GM12892 (cell line): ENCODE results near the gene ATP8B1.
"Not testable (repeated sequence)": the region's sequence is repeated elsewhere in the genome, so short reads cannot be mapped to it uniquely, and the experiment has no call there.

ENCODE experiments used
- DNase-seq: peaks from one replicate; pipeline ENCODE4 v3.0.0; 2011; ENCODE audit not compliant: insufficient read length
- FAIRE-seq: peaks from 2 replicates; lab custom pipeline; 2011; peaks lifted over from hg19 to GRCh38; lab: Jason Lieb, UNC
- POLR2A ChIP-seq: IDR thresholded peaks from 2 replicates; pipeline ENCODE4 v1.6.1; 2011; ENCODE audit warnings: low read depth, low read length, control low read depth
- POLR2AphosphoS5 ChIP-seq: IDR thresholded peaks from 2 replicates; pipeline ENCODE4 v1.6.1; 2011; ENCODE audit warnings: low read depth, low read length, control low read depth
- TAF1 ChIP-seq: IDR thresholded peaks from 2 replicates; pipeline ENCODE4 v1.6.1; 2011; ENCODE audit warnings: low read depth, mild to moderate bottlenecking, control low read depth, low read length, borderline replicate concordance

Gene ATP8B1

DNA sequence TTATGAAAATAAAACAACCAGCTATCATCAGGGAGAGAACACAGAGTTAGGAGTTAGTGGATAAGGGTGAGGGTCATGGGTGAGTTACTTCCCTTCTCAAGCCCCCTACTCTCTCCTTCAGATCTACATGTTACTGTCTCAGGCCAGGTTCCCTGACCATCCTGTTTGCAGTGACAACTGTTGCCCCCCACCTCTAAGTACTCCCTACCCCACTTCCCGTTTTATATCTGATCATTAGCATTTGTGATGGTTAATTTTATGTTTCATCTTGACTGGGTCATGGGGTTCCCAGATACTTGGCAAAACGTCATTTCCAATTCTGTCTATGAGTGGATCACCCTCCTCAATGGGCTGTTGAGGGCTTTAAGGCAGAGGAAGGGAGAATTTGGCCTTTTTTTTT lies 32.8 kb upstream of the ATP8B1 start:
- DNase-seq (no peak), FAIRE-seq (no peak)
- no peak for TF ChIP-seq POLR2A
- TF ChIP-seq POLR2AphosphoS5 = no peak
- TF ChIP-seq TAF1 = no peak

DNA sequence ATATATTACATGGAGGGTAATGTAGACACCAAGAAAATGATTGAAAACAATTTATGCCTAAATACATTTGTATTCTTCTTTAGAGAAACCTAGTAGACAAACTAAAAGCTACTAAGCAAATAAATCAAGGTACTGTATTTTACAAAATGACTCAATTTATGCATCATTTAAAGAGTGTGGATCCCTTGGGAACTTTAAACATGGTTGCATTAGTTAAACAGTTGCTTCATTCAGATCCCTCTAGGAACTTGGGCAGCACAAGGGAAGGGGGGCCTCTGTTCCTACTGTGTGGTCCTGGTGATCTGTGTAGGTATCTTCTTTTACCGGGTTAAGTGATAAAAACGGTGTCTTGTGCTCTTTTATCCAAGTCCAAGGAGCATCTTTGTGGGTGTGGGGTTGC lies 31.5 kb upstream of the ATP8B1 start:
- no peak for DNase-seq
- FAIRE-seq = no peak
- TF ChIP-seq POLR2AphosphoS5 (no peak), TAF1 (no peak), POLR2A (no peak)

DNA sequence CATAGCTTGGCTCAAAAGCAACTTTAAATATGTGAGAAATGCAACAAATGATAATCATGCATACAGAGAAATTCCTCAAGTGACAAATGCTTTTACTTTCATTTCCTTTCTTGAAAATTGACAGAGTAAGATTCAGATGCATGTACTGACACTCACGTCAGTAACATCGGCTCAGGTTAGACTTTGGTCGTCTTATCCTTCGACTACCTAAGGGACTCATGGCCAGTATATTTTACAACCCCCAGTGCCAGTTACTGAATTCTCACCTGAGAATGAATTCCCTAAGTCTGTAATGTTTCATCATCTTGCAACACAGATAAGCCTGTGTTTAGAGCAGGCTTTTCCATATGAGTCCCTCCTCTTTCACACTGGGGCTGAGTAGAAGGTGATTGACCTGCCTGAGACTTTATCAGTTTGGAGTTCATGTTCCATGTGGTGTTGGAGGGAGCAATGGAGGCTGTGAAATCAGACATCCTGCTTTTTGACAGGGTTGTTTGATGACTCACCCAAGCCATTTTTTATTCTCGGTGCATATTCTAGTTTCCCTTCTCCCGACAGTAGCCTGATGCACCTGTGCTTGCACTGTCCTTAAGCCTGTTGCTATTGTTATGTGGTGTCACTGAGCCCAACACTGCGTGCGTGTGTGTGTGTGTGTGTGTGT lies 30.5 kb upstream of the ATP8B1 start:
- DNase-seq (peak; percentile 25), FAIRE-seq (peak; percentile 85)
- TF ChIP-seq TAF1 (no peak), POLR2AphosphoS5 (no peak), POLR2A (no peak)

DNA sequence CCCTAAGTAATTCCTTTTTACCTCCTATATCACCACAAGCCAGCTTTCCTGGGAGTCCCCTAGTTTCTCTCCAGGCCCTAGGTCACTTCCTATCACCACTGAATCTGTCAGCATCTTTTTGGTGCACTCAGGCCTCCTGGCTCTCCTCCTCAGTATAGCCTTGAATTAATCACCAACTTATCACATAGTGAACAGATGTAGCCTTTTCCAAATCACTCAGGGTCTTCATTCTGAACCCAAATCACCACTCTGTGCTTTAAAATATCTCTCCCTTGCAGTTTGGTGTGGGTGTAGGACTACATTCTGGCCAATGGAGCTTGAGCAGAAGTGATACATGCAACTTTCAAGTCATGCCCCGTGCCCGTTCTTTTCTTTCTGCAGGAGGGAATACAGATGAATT lies 29.6 kb upstream of the ATP8B1 start:
- TF ChIP-seq POLR2A (no peak), TAF1 (no peak), POLR2AphosphoS5 (no peak)
- FAIRE-seq (no peak), DNase-seq (no peak)

DNA sequence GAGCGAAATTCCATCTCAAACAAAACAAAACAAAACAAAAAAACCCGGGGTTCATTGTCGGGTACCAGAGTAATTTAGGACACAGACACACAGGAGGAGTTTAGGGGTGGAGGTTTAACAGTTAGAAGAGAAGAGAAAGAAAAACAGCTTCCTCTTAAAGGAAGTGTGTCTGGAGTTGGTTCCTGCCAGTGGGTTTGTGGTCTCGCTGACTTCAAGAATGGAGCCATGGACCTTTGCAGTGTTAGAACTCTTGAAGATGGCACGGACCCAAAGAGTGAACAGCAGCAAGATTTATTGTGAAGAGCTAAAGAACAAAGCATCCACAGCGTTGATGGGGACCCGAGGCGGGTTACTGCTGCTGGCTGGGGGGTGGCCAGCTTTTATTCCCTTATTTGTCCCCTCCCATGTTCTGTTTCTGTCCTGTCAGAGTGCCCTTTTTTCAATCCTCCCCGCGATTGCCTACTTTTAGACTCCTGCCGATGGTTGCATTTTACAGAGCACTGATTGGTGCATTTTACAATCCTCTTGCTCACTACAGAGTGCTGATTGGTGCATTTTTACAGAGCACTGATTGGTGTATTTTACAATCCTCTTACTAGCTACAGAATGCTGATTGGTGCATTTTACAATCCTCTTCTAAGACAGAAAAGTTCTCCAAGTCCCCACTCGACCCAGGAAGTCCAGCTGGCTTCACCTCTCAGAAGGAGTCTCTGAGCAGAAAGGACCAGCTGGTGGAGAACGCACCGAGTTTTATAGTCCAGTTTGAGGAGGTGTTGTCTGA lies 28.7 kb upstream of the ATP8B1 start:
- FAIRE-seq = no peak
- no peak for DNase-seq
- TF ChIP-seq TAF1 = no peak
- TF ChIP-seq POLR2AphosphoS5 = no peak
- TF ChIP-seq POLR2A = no peak

DNA sequence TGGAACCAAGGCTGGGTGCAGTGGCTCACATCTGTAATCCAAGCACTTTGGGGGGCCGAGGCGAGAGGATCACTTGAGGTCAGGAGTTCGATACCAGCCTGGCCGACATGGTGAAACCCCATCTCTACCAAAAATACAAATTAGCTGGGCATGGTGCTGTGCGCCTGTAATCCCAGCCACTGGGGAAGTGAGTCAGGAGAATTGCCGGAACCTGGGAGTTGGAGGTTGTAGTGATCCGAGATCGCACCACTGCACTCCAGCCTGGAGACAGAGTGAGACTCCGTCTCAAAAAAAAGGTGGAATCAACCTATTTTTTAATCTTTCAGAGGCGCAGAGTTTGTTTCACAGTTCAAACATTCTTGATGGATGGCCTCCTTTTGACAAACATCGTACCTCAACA lies 24.5 kb upstream of the ATP8B1 start:
- no peak for TF ChIP-seq POLR2A
- TF ChIP-seq POLR2AphosphoS5 = no peak
- FAIRE-seq = no peak
- no peak for DNase-seq

DNA sequence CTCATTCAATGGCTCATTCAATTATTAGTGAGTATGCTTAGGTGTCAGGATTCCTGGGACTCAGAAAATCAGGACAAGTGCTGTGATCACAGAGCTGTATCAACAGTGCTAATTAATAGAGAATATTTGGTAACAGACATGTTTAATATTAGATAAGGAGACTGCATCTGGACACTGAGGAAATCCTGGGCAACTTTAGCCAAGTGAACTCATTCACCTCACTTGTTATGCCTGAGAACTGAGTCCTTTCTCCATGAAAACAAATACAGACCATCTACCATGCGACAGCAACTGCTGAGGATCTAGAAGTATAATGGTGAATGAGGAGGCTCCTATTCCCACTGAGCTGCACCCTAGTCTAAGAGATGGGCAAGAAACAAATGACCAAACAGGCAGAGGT lies 23.1 kb upstream of the ATP8B1 start:
- no peak for FAIRE-seq

DNA sequence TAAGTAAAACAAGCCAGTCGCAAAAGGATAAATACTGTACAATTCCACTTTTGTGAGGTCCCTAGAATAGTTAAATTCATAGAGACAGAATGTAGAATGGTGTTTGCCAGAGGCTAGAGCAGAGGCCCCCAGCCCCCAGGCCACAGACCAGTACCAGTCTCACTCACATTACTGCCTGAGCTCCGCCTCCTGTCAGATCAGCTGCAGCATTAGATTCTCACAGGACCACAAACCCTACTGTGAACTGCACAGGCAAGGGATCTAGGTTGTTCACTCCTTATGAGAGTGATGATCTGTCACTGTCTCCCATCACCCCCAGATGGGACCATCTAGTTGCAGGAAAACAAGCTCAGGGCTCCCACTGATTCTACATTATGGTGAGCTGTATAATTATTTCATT lies 17.5 kb upstream of the ATP8B1 start:
- not testable (repeated sequence) for FAIRE-seq, DNase-seq

More for the DNA sequence above, 23.1 kb upstream of the ATP8B1 start:
- no peak for DNase-seq
- TF ChIP-seq POLR2AphosphoS5 = no peak
- TF ChIP-seq TAF1 = no peak
- TF ChIP-seq POLR2A = no peak

DNA sequence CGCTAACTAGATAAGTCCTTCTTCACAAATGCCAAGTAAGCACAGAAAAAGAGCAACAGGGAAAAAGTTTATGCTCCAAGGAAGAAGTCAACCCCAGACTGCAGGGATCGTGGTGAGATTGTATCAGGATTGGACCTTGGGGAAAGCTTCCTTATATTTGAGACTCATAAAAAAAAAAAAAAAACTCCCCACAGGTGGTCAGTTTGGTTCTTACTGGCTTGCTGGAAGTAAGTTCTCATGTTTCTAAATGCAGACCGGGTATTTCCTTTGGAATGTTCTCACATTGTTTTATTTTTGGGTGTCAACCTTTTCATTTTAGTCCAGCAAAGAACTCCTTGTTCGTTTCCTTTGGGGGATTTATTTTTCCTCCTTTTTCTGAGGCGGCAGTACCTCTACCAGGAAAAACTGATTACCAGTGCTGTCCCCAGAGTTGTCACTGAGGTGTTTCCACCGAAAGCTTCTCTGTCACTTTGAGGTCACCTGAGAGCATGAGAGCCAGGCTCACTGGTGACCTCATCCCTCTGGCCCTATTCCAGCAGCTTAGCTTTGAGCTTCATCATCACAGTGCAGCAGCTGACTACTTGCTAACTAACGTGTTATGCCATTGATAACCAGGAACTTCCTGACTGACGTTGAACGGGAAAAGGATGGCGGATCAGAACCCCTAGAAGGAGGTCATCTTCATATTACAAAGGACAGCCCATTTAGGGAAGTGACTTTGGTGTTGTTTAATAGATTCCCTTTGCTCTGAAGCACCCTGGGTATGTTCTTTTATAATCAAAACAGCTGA lies 16.8 kb upstream of the ATP8B1 start:
- TF ChIP-seq POLR2AphosphoS5 (no peak), POLR2A (no peak), TAF1 (no peak)
- peak; percentile 17 for FAIRE-seq
- no peak for DNase-seq

DNA sequence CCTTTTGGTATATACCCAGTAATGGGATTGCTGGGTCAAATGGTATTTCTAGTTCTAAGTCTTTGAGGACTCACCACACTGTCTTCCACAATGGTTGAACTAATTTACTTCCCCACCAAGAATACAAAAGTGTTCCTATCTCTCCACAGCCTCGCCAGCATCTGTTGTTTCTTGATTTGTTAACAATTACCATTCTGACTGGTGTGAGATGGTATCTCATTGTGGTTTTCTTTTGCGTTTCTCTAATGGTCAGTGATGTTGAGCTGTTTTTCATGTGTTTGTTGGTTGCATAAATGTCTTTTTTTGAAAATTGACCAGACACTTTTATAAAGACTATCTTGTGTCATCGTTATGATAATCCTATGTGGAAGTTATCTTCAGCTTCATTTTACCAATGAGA lies 16.0 kb upstream of the ATP8B1 start:
- no peak for DNase-seq
- no peak for TF ChIP-seq TAF1
- TF ChIP-seq POLR2AphosphoS5 = no peak
- TF ChIP-seq POLR2A = no peak
- FAIRE-seq = no peak

DNA sequence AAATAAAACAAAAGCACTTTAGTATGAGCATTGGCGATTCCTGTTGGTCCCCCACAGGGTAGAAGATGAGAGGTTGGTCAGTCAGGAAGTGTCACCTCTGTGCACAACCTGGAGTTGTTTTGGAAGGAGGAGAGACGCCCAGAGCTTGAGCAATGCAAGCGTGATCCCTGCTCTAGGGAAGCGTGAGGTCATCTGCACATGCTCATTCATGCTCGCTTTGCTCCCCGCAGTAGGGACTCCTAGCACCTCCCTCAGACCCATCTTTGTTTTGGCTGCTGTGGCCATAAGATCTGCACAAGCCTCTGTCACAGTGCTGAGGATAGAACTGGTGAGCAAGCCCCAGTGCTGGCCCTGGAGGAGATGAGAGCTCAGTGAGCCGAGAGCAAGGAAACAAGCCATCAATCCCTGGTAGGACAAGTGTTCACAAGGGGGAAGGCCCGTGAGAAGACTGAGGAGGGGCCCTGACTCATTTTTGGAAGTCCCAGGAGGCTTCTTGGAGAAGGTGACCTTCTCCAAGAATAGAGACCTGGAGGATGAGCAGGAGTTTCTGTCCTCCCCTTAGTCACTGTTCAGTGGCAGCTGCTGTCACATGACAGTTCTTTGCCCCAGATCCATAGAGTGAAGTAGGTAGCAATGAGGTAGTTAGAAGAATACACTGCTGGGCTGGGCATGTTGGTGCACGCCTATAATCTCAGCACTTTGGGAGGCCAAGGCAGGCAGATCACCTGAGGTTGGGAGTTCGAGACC lies 13.3 kb upstream of the ATP8B1 start:
- no peak for DNase-seq
- FAIRE-seq = no peak
- TF ChIP-seq POLR2A (no peak), TAF1 (no peak), POLR2AphosphoS5 (no peak)
